Endothelial cell of umbilical vein (primary cell): ENCODE results near the gene RBM33.

Experiments
- EZH2 ChIP-seq: IDR thresholded peaks from 2 replicates; pipeline ENCODE4 v1.6.1; 2012; ENCODE audit warnings: borderline replicate concordance, low read depth, mild to moderate bottlenecking, moderate library complexity, low read length, inconsistent platforms; ENCODE audit not compliant: severe bottlenecking
- JUN ChIP-seq: IDR thresholded peaks from 2 replicates; pipeline ENCODE4 v1.6.1; 2011; ENCODE audit warnings: borderline replicate concordance, low read depth; ENCODE audit not compliant: insufficient read length, insufficient read depth
- POLR2A ChIP-seq: IDR thresholded peaks from 2 replicates; pipeline ENCODE4 v1.6.1; 2012; ENCODE audit warnings: low read depth, mild to moderate bottlenecking, control low read depth, low read length
- POLR2AphosphoS5 ChIP-seq: IDR thresholded peaks from 2 replicates; pipeline ENCODE4 v1.6.1; 2012; ENCODE audit warnings: low read depth, mild to moderate bottlenecking, control low read depth, low read length, moderate library complexity; ENCODE audit not compliant: insufficient read depth
- TF ChIP-seq, protein P1 (sequence below), 2 donors: IDR thresholded peaks; 1 replicate in 1 of 2; 2 replicates in 1 of 2; pipeline ENCODE4 v1.5.1; 2011; ENCODE audit warnings: low read length in 2 of 2, mild to moderate bottlenecking in 2 of 2, moderate library complexity in 2 of 2, control low read depth in 1 of 2, inconsistent platforms in 1 of 2, low read depth in 1 of 2; ENCODE audit not compliant: insufficient read depth in 1 of 2; ENCODE audit errors: extremely low read depth in 1 of 2
- TF ChIP-seq, protein P2 (sequence below): IDR thresholded peaks from 2 replicates; pipeline ENCODE4 v1.6.1; 2011; ENCODE audit not compliant: insufficient read depth, insufficient read length

DNA sequence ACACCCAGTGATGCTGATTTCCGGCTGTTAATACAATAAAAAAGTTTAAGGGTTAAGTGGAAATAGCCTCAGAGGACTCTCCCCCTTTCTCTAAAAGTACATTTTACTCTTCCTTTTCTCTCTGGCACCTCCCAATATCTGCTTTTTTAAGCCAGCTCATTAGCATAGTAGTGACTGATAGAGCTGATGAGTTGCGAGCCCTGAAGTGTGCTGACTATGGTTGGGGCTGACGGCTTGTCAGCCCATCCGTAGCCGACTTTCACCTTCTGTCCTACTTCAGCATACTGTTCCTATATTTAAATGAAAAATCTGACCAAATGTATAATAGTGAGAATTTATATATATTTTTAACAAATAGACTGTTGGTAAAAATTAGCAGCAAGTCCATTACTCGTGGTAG is 87.8 kb downstream of the RBM33 start:
- TF ChIP-seq, protein P1, sequence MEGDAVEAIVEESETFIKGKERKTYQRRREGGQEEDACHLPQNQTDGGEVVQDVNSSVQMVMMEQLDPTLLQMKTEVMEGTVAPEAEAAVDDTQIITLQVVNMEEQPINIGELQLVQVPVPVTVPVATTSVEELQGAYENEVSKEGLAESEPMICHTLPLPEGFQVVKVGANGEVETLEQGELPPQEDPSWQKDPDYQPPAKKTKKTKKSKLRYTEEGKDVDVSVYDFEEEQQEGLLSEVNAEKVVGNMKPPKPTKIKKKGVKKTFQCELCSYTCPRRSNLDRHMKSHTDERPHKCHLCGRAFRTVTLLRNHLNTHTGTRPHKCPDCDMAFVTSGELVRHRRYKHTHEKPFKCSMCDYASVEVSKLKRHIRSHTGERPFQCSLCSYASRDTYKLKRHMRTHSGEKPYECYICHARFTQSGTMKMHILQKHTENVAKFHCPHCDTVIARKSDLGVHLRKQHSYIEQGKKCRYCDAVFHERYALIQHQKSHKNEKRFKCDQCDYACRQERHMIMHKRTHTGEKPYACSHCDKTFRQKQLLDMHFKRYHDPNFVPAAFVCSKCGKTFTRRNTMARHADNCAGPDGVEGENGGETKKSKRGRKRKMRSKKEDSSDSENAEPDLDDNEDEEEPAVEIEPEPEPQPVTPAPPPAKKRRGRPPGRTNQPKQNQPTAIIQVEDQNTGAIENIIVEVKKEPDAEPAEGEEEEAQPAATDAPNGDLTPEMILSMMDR (IDR thresholded peaks at IDR 0.05; ENCODE audit: extremely low read depth in 1 of 2, insufficient read depth in 1 of 2, low read depth in 1 of 2, low read length in 2 of 2), result no peak
- TF ChIP-seq EZH2 (no peak), POLR2AphosphoS5 (no peak), JUN (no peak), POLR2A (no peak)
- TF ChIP-seq, protein P2, sequence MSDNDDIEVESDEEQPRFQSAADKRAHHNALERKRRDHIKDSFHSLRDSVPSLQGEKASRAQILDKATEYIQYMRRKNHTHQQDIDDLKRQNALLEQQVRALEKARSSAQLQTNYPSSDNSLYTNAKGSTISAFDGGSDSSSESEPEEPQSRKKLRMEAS, result no peak
